GM18499 (cell line): Measurements from ENCODE around the gene SCUBE3.

Experiments used
- ATAC-seq: cut with Tn5 transposase; IDR thresholded peaks from one replicate; pipeline ENCODE4 v1.9.1; 2021; ENCODE audit warnings: moderate number of reproducible peaks; ENCODE audit not compliant: insufficient read depth, unreplicated experiment

SCUBE3 gene

GRCh38 chr6:35262596-35262995 is 48.8 kb downstream of the SCUBE3 start:
- ATAC-seq: no peak

GRCh38 chr6:35264550-35265274 is 51.0 kb downstream of the SCUBE3 start:
- ATAC-seq: no peak

GRCh38 chr6:35265523-35265922 is 51.8 kb downstream of the SCUBE3 start:
- no peak for ATAC-seq

DNA sequence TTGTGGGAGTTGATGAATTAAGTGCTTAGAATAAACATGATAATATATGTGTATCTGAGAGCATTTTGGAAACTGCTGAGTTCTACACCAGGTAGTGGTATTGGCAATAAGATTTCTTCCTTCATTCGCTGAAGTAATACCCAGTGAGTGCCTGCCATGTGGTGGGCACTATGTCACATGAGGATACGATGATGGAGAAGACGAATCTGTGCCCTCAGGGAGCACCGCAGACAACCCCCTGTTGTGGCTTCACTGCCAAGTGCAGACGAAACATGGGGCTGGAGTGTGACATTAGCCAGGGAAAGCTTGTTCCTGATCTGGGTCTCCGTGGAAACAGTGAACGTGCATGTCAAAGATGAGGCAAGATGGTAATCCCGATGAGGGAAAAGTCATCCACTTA is 53.7 kb downstream of the SCUBE3 start:
- ATAC-seq: no peak

- ATAC-seq: no peak
These were observed 54.1 kb downstream of the SCUBE3 start for GRCh38 chr6:35267897-35268296.

GRCh38 chr6:35272005-35272404 is 58.2 kb downstream of the SCUBE3 start:
- no peak for ATAC-seq

GRCh38 chr6:35273822-35274559 is 60.2 kb downstream of the SCUBE3 start:
- ATAC-seq: no peak

- ATAC-seq: no peak
These were observed 62.0 kb downstream of the SCUBE3 start for GRCh38 chr6:35275744-35276260.

- no peak for ATAC-seq
These were observed 65.0 kb downstream of the SCUBE3 start for GRCh38 chr6:35278708-35279107.

DNA sequence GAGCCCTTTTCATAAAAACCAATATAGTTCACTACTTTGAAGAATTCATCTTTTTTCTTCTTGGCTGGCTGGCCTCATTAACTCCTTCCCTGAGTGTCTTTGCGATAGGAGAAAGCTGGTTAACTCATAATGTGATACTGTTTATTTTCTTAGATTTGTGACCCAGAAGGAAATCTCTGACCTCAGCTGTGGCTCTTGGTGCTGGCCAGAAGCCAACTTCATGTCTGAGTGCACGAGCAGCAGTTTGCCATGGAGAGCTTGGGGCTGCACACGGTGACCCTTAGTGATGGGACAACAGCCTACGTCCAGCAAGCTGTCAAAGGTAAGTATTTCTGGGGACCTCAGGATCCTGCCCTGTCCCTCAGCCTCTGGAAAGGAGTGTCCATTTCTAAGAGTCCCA is 67.1 kb downstream of the SCUBE3 start:
- no peak for ATAC-seq

DNA sequence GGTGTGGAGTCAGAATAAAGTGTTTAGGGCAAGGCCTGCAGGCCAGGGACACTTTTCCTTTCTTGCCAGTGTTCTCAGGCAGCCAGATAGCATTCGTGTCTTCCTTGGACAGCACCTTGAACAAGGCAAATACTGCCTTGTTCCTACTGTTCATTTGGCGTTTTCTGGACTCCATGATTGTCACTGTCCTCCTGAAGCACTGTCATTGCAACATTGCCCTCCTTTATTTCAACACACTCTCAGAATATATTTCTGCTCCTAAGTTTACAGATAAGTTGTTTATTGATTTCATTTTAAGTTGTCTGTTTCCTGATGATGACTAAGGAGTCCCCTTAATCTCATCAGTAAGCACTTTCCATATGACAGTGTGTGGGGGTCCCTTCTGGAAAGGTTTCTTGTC is 68.7 kb downstream of the SCUBE3 start:
- no peak for ATAC-seq

DNA sequence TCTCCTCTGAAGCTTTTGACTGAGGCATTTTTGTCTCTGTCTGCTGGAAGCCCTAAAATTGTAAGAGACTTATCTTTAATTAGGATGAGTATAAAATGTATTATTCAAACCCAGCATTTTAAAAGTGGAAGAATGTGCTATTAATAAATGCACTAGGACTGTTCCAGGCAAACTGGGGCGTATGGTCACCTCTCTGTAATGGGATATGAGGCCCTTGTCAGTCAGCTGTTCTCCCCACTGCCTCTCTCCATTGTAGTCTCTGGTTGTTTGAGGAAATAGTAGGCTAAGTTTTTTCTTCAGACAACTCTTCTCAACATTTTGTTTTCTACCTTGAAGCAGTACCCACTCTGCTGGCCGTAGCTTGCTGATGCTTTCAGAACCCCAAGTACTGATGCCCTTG is 69.6 kb downstream of the SCUBE3 start:
- no peak for ATAC-seq

GRCh38 chr6:35287671-35288396 is 74.1 kb downstream of the SCUBE3 start:
- ATAC-seq: no peak

GRCh38 chr6:35288834-35289233 is 75.1 kb downstream of the SCUBE3 start:
- no peak for ATAC-seq

- no peak for ATAC-seq
These were observed 77.7 kb downstream of the SCUBE3 start for GRCh38 chr6:35291491-35291890.

- no peak for ATAC-seq
These were observed 78.7 kb downstream of the SCUBE3 start for GRCh38 chr6:35292494-35292893.

- no peak for ATAC-seq
These were observed 79.9 kb downstream of the SCUBE3 start for GRCh38 chr6:35293681-35294080.

- no peak for ATAC-seq
These were observed 80.7 kb downstream of the SCUBE3 start for GRCh38 chr6:35294308-35294945.

- no peak for ATAC-seq
These were observed 81.3 kb downstream of the SCUBE3 start for GRCh38 chr6:35295036-35295435.

- ATAC-seq: no peak
These were observed 82.0 kb downstream of the SCUBE3 start for GRCh38 chr6:35295521-35296315.
